ENCODE data around the gene TBCK.

- TF ChIP-seq CTCF (IDR thresholded peaks at IDR 0.05) (no peak), EZH2 (IDR thresholded peaks at IDR 0.05; ENCODE audit: borderline replicate concordance, insufficient read depth, low read depth, low read length, poor library complexity, severe bottlenecking) (no peak)
Observed at GRCh38 chr4:106303548-106304281, 12.3 kb downstream of the TBCK start.

All from B cell (primary cell).